ENCODE measurements around the gene TEPSIN.

TEPSIN gene

GRCh38 chr17:81187586-81188490 lies 51.0 kb downstream of the TEPSIN start:
- no peak for DNase-seq (ENCODE audit: low read depth in 1 of 2, low spot score in 1 of 2)

- no peak for DNase-seq (ENCODE audit: low read depth in 1 of 2, low spot score in 1 of 2)
Observed at GRCh38 chr17:81187120-81187519, 51.7 kb downstream of the TEPSIN start.

- DNase-seq (ENCODE audit: low read depth in 1 of 2, low spot score in 1 of 2) = no peak
Observed at GRCh38 chr17:81186203-81186602, 52.7 kb downstream of the TEPSIN start.

- DNase-seq (ENCODE audit: low read depth in 1 of 2, low spot score in 1 of 2) = no peak
Observed at GRCh38 chr17:81184555-81184954, 54.3 kb downstream of the TEPSIN start.

GRCh38 chr17:81183807-81184206 lies 55.0 kb downstream of the TEPSIN start:
- no peak for DNase-seq (ENCODE audit: low read depth in 1 of 2, low spot score in 1 of 2)

GRCh38 chr17:81183316-81183715 lies 55.5 kb downstream of the TEPSIN start:
- no peak for DNase-seq (ENCODE audit: low read depth in 1 of 2, low spot score in 1 of 2)

GRCh38 chr17:81182596-81182995 lies 56.3 kb downstream of the TEPSIN start:
- no peak for DNase-seq (ENCODE audit: low read depth in 1 of 2, low spot score in 1 of 2)

- DNase-seq (ENCODE audit: low read depth in 1 of 2, low spot score in 1 of 2) = no peak
Observed at GRCh38 chr17:81181811-81182185, 57.1 kb downstream of the TEPSIN start.

GRCh38 chr17:81180836-81181810 lies 57.7 kb downstream of the TEPSIN start:
- no peak for DNase-seq (ENCODE audit: low read depth in 1 of 2, low spot score in 1 of 2)

- no peak for DNase-seq (ENCODE audit: low read depth in 1 of 2, low spot score in 1 of 2)
Observed at GRCh38 chr17:81179861-81180260, 59.0 kb downstream of the TEPSIN start.

- no peak for DNase-seq (ENCODE audit: low read depth in 1 of 2, low spot score in 1 of 2)
Observed at GRCh38 chr17:81179220-81179619, 59.6 kb downstream of the TEPSIN start.
